H9 (cell line): ENCODE results near the gene CHCHD4. TPM values are rescaled to one million over a fixed set of nuclear protein-coding genes. Genes with fewer than 3 reads are reported as not detected.

Experiments used
- DNase-seq: peaks from one replicate; pipeline ENCODE4 v3.0.0-alpha.2; 2017
- H2AFZ ChIP-seq: one replicate; pipeline ENCODE4 v1.6.1; 2013; ENCODE audit warnings: mild to moderate bottlenecking, low read length, control low read depth, moderate library complexity
- H2AK5ac ChIP-seq: 2 replicates; pipeline ENCODE4 v1.6.1; 2013; ENCODE audit warnings: low read length, control low read depth, mixed read lengths; ENCODE audit not compliant: insufficient read length
- H2BK120ac ChIP-seq: one replicate; pipeline ENCODE4 v1.6.1; 2013; ENCODE audit warnings: low read depth, mild to moderate bottlenecking, low read length, control low read depth, inconsistent platforms; ENCODE audit not compliant: poor library complexity, severe bottlenecking
- H2BK12ac ChIP-seq: 2 replicates; pipeline ENCODE4 v1.6.1; 2013; ENCODE audit warnings: low read length, control low read depth, mixed read lengths, low read depth; ENCODE audit not compliant: insufficient read length
- H2BK15ac ChIP-seq: 2 replicates; pipeline ENCODE4 v1.6.1; 2013; ENCODE audit warnings: low read depth, low read length, control low read depth
- H2BK20ac ChIP-seq: one replicate; pipeline ENCODE4 v1.6.1; 2013; ENCODE audit warnings: low read depth, mild to moderate bottlenecking, low read length, control low read depth, inconsistent platforms; ENCODE audit not compliant: poor library complexity, severe bottlenecking
- H2BK5ac ChIP-seq: 2 replicates; pipeline ENCODE4 v1.6.1; 2013; ENCODE audit warnings: low read length, control low read depth, mixed read lengths; ENCODE audit not compliant: insufficient read length
- H3K14ac ChIP-seq: 2 replicates; pipeline ENCODE4 v1.6.1; 2013; ENCODE audit warnings: low read length, control low read depth; ENCODE audit not compliant: insufficient read depth
- H3K18ac ChIP-seq: 2 replicates; pipeline ENCODE4 v1.6.1; 2013; ENCODE audit warnings: low read depth, mild to moderate bottlenecking, mixed read lengths, low read length, control low read depth; ENCODE audit not compliant: insufficient read length
- H3K23ac ChIP-seq: 2 replicates; pipeline ENCODE4 v1.6.1; 2013; ENCODE audit warnings: low read length, control low read depth, mixed read lengths, low read depth; ENCODE audit not compliant: insufficient read length
- H3K23me2 ChIP-seq: 2 replicates; pipeline ENCODE4 v1.6.1; 2013; ENCODE audit warnings: low read depth, mild to moderate bottlenecking, mixed read lengths, low read length, control low read depth; ENCODE audit not compliant: insufficient read length, poor library complexity, severe bottlenecking
- H3K27ac ChIP-seq: 2 replicates; pipeline ENCODE4 v1.5.1; 2013; ENCODE audit warnings: low read length, control low read depth, mixed read lengths, low read depth; ENCODE audit not compliant: insufficient read length
- H3K27me3 ChIP-seq: 2 replicates; pipeline ENCODE4 v1.6.1; 2013; ENCODE audit warnings: low read length, control low read depth, inconsistent platforms; ENCODE audit not compliant: insufficient read depth
- H3K4ac ChIP-seq: 2 replicates; pipeline ENCODE4 v1.6.1; 2013; ENCODE audit warnings: low read depth, mild to moderate bottlenecking, control low read depth, inconsistent platforms, low read length, moderate library complexity
- H3K4me1 ChIP-seq: 2 replicates; pipeline ENCODE4 v1.6.1; 2013; ENCODE audit warnings: low read length, control low read depth, inconsistent platforms; ENCODE audit not compliant: insufficient read depth
- H3K4me2 ChIP-seq: 2 replicates; pipeline ENCODE4 v1.6.1; 2013; ENCODE audit warnings: low read length, control low read depth, mixed read lengths; ENCODE audit not compliant: insufficient read length, insufficient read depth
- H3K56ac ChIP-seq: 2 replicates; pipeline ENCODE4 v1.6.1; 2013; ENCODE audit warnings: low read depth, mild to moderate bottlenecking, mixed read lengths, low read length, control low read depth; ENCODE audit not compliant: insufficient read length
- H3K79me1 ChIP-seq: 2 replicates; pipeline ENCODE4 v1.6.1; 2013; ENCODE audit warnings: low read depth, mild to moderate bottlenecking, moderate library complexity, low read length, control low read depth, inconsistent platforms; ENCODE audit not compliant: insufficient read depth, poor library complexity, severe bottlenecking
- H3K79me2 ChIP-seq: 2 replicates; pipeline ENCODE4 v1.6.1; 2013; ENCODE audit warnings: low read length, control low read depth, inconsistent platforms; ENCODE audit not compliant: insufficient read depth
- H3K9ac ChIP-seq: 2 replicates; pipeline ENCODE4 v1.6.1; 2013; ENCODE audit warnings: low read length, control low read depth, mixed read lengths; ENCODE audit not compliant: insufficient read length; ENCODE audit errors: extremely low read depth
- H3K9me3 ChIP-seq: one replicate; pipeline ENCODE4 v1.6.1; 2013; ENCODE audit warnings: low read depth, low read length, inconsistent platforms; ENCODE audit not compliant: control insufficient read depth
- H3T11ph ChIP-seq: one replicate; pipeline ENCODE4 v1.6.1; 2013; ENCODE audit warnings: mild to moderate bottlenecking, low read length, control low read depth, inconsistent platforms
- H4K20me1 ChIP-seq: one replicate; pipeline ENCODE4 v1.6.1; 2013; ENCODE audit not compliant: control insufficient read depth, insufficient read length, insufficient read depth
- H4K5ac ChIP-seq: 2 replicates; pipeline ENCODE4 v1.6.1; 2013; ENCODE audit warnings: low read depth, mild to moderate bottlenecking, mixed read lengths, low read length, control low read depth; ENCODE audit not compliant: insufficient read length
- H4K8ac ChIP-seq: replicated peaks from 2 replicates; pipeline ENCODE4 v1.6.1; 2013; ENCODE audit warnings: low read length, control low read depth, mixed read lengths, low read depth; ENCODE audit not compliant: insufficient read length
- H4K91ac ChIP-seq: 2 replicates; pipeline ENCODE4 v1.6.1; 2013; ENCODE audit warnings: low read depth, mild to moderate bottlenecking, moderate library complexity, mixed read lengths, low read length, control low read depth; ENCODE audit not compliant: insufficient read length
- H3K27ac Mint-ChIP-seq, 3 experiments: 2 replicates in 2 of 3; 3 replicates in 1 of 3; pipeline ENCODE4 v1.8.0; 2020 to 2021; ENCODE audit warnings: mixed read lengths in 3 of 3, mild to moderate bottlenecking in 1 of 3, moderate library complexity in 1 of 3
- H3K27me3 Mint-ChIP-seq: 2 replicates; pipeline ENCODE4 v1.8.0; 2021; ENCODE audit warnings: low read depth, mild to moderate bottlenecking, moderate library complexity, mixed read lengths
- H3K36me3 Mint-ChIP-seq, 3 experiments: 2 replicates in 2 of 3; 3 replicates in 1 of 3; pipeline ENCODE4 v1.8.0; 2020 to 2021; ENCODE audit warnings: low read depth in 3 of 3, mixed read lengths in 3 of 3; ENCODE audit not compliant: insufficient read depth in 1 of 3
- H3K4me1 Mint-ChIP-seq, 2 experiments: 2 replicates each; pipeline ENCODE4 v1.8.0; 2020; ENCODE audit warnings: mixed read lengths in 2 of 2
- H3K4me3 Mint-ChIP-seq, 2 experiments: 2 replicates in 1 of 2; 3 replicates in 1 of 2; pipeline ENCODE4 v1.8.0; 2020 to 2021; ENCODE audit warnings: mild to moderate bottlenecking in 2 of 2, mixed read lengths in 2 of 2, moderate library complexity in 1 of 2
- H3K9me3 Mint-ChIP-seq, 2 experiments: 2 replicates in 1 of 2; 3 replicates in 1 of 2; pipeline ENCODE4 v1.8.0; 2020; ENCODE audit warnings: mild to moderate bottlenecking in 2 of 2, mixed read lengths in 2 of 2, moderate library complexity in 1 of 2
- WGBS: extraction: QIAGEN DNeasy Blood & Tissue Kit; methylation state at CpG from one replicate; pipeline ENCODE4 v1.1.7; 2013; ENCODE audit warnings: missing lambda C conversion rate, low lambda C conversion rate, mixed read lengths; ENCODE audit not compliant: insufficient read length; ENCODE audit errors: extremely low coverage; 5-methylcytosine and 5-hydroxymethylcytosine counted together
- total RNA-seq: library from RNA; stranded (reverse); gene quantifications from 2 replicates; pipeline ENCODE4 v1.2.1, GENCODE V29; 2021
- TF ChIP-seq, protein P1 (sequence below): fragments of 200-600 bp; sonication (generic); conservative IDR thresholded peaks from 3 replicates; pipeline ENCODE4 v1.8.0; 2021; ENCODE audit warnings: antibody characterized with exemption, mild to moderate bottlenecking

The CHCHD4 gene
- total RNA-seq, 1 experiment from 2014 or later, result 13.7 TPM

DNA sequence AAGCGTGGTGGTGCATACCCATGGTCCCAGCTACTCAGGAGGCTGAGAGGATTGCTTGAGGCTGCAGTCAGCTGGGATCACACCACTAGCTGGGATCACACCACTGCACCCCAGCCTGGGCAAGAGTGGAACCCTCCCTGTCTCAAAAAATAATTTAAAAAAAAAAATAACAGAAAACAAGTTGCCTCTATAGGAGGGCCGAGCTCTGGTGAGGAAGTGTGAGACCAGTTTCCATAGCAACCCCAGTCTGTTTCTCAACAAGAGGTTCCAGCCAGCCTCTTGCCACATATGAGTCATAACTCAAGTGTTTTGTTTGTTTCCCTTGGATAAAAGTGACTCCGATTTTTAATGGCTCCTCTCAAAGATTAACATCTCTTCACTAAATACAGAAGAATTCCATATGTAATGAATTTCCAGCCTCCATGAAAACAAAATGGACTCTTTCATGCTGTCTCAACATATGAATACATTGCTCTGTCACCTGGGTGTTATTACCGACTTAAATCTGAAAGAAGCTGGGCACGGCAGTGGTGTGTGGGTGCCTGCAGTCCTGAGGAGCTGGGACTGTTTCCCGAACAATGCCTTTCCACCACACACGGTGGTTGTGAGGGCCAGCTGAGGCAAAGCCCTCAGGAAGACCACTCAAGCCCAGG, 19.9 kb upstream of the CHCHD4 start:
- H3K14ac ChIP-seq, result peak overlapping the region; percentile 62
- DNase-seq, result peak; percentile 66
- no peaks in the 10 kb centered on the region for H3K79me1 ChIP-seq
- no peak overlapping the region for H2AFZ ChIP-seq
- peaks cover 2% of the 10 kb centered on the region for H4K20me1 ChIP-seq
- H4K5ac ChIP-seq, result no peak overlapping the region
- H3K79me2 ChIP-seq, result no peaks in the 10 kb centered on the region
- H4K91ac ChIP-seq, result peak overlapping the region; percentile 39
- H3K27ac Mint-ChIP-seq, result peak overlapping the region; percentile 73 to 97 (median 93); a peak in 5 of 7 replicates
- H3K9ac ChIP-seq, result no peak overlapping the region
- peaks cover 14 to 62% (median 37%) of the 10 kb centered on the region in 3 experiments for H3K36me3 Mint-ChIP-seq
- H2BK15ac ChIP-seq, result no peak overlapping the region
- no peaks in the 10 kb centered on the region; a peak in 1 of 5 replicates for H3K9me3 Mint-ChIP-seq
- peaks cover 6% of the 10 kb centered on the region; the same call in 1 of the 2 replicates for H3K4me1 ChIP-seq
- H3K4me2 ChIP-seq, result no peak overlapping the region
- no peaks in the 10 kb centered on the region; the same call in 1 of the 2 replicates for H3K27me3 Mint-ChIP-seq
- no peak overlapping the region for H3K23ac ChIP-seq
- peak overlapping the region; percentile 75; the same call in 1 of the 2 replicates for H3K4ac ChIP-seq
- no peak overlapping the region for H4K8ac ChIP-seq
- H3K56ac ChIP-seq, result no peak overlapping the region
- H2BK120ac ChIP-seq, result peak overlapping the region; percentile 87
- no peak overlapping the region for H3T11ph ChIP-seq
- peak overlapping the region; percentile 80 for H3K18ac ChIP-seq
- H3K4me3 Mint-ChIP-seq, result no peak overlapping the region; a peak in 1 of 5 replicates
- H2BK5ac ChIP-seq, result no peak overlapping the region
- no peak overlapping the region for H2BK20ac ChIP-seq
- no peaks in the 10 kb centered on the region for H3K9me3 ChIP-seq
- peak overlapping the region; percentile 38 for H3K27ac ChIP-seq
- WGBS, result no CpG with 5 or more reads among the region's 7 CpGs
- peaks cover 10 to 24% of the 10 kb centered on the region in 2 experiments for H3K4me1 Mint-ChIP-seq
- H2BK12ac ChIP-seq, result peak overlapping the region; percentile 58
- H2AK5ac ChIP-seq, result peak overlapping the region; percentile 37
- TF ChIP-seq, protein P1, sequence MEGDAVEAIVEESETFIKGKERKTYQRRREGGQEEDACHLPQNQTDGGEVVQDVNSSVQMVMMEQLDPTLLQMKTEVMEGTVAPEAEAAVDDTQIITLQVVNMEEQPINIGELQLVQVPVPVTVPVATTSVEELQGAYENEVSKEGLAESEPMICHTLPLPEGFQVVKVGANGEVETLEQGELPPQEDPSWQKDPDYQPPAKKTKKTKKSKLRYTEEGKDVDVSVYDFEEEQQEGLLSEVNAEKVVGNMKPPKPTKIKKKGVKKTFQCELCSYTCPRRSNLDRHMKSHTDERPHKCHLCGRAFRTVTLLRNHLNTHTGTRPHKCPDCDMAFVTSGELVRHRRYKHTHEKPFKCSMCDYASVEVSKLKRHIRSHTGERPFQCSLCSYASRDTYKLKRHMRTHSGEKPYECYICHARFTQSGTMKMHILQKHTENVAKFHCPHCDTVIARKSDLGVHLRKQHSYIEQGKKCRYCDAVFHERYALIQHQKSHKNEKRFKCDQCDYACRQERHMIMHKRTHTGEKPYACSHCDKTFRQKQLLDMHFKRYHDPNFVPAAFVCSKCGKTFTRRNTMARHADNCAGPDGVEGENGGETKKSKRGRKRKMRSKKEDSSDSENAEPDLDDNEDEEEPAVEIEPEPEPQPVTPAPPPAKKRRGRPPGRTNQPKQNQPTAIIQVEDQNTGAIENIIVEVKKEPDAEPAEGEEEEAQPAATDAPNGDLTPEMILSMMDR, result no peak
- H3K27me3 ChIP-seq, result no peaks in the 10 kb centered on the region
- H3K23me2 ChIP-seq, result peaks cover 2% of the 10 kb centered on the region
